Smooth muscle cell (in vitro differentiated cells): Measurements from ENCODE around the gene IL1A. TPM values are rescaled to one million over a fixed set of nuclear protein-coding genes. Genes with fewer than 3 reads are reported as not detected.
A peak's percentile ranks its signal among the peaks of the same experiment; 100 is the strongest.
"Not testable (repeated sequence)": the region's sequence is repeated elsewhere in the genome, so short reads cannot be mapped to it uniquely, and the experiment has no call there.

Experiments
- DNase-seq: peaks from one replicate; lab custom pipeline; 2025; ENCODE audit not compliant: unreplicated experiment; lab: John Stamatoyannopoulos, UW
- H2AFZ ChIP-seq: fragments of 200-600 bp; sonication (generic); 2 replicates; pipeline ENCODE4 v1.6.0; 2016; ENCODE audit warnings: antibody characterized with exemption, low read depth, mild to moderate bottlenecking
- H3F3A ChIP-seq: fragments of 200-600 bp; sonication (generic); 2 replicates; pipeline ENCODE4 v1.6.0; 2017; ENCODE audit warnings: antibody characterized with exemption, low read depth
- H3K27ac ChIP-seq: fragments of 200-600 bp; sonication (generic); 2 replicates; pipeline ENCODE4 v1.5.1; 2016; ENCODE audit warnings: low read depth, mild to moderate bottlenecking
- H3K27me3 ChIP-seq: fragments of 200-600 bp; sonication (generic); 2 replicates; pipeline ENCODE4 v1.6.1; 2016; ENCODE audit warnings: low read depth, mild to moderate bottlenecking
- H3K36me3 ChIP-seq: fragments of 200-600 bp; sonication (generic); 2 replicates; pipeline ENCODE4 v1.5.1; 2016; ENCODE audit warnings: low read depth
- H3K4me1 ChIP-seq: fragments of 200-600 bp; sonication (generic); 2 replicates; pipeline ENCODE4 v1.5.1; 2016; ENCODE audit warnings: low read depth
- H3K4me2 ChIP-seq: fragments of 200-600 bp; sonication (generic); 2 replicates; pipeline ENCODE4 v1.6.0; 2016; ENCODE audit warnings: mild to moderate bottlenecking
- H3K4me3 ChIP-seq: fragments of 200-600 bp; sonication (generic); 2 replicates; pipeline ENCODE4 v1.5.1; 2016; ENCODE audit warnings: mild to moderate bottlenecking
- H3K79me2 ChIP-seq: fragments of 200-600 bp; sonication (generic); 2 replicates; pipeline ENCODE4 v1.6.0; 2016; ENCODE audit warnings: low read depth, mild to moderate bottlenecking
- H3K9ac ChIP-seq: fragments of 200-600 bp; sonication (generic); 2 replicates; pipeline ENCODE4 v1.6.0; 2016; ENCODE audit warnings: low read depth
- H3K9me3 ChIP-seq: fragments of 200-600 bp; sonication (generic); replicated peaks from 2 replicates; pipeline ENCODE4 v1.5.1; 2016; ENCODE audit warnings: low read depth
- H4K20me1 ChIP-seq: fragments of 200-600 bp; sonication (generic); 2 replicates; pipeline ENCODE4 v1.6.0; 2016; ENCODE audit warnings: low read depth
- WGBS: methylation state at CpG from one replicate; pipeline ENCODE4 v1.1.7; 2016; ENCODE audit warnings: low lambda C conversion rate; 5-methylcytosine and 5-hydroxymethylcytosine counted together
- polyA plus RNA-seq: library from polyadenylated mRNA; unstranded; fragments of >200 nt; fragmentation: Nextera tagmentation; extraction: Ambion mirVana; gene quantifications from 2 replicates; pipeline ENCODE4 v1.2.1, GENCODE V29; 2016
- total RNA-seq: library from RNA; depleted of rRNA; stranded (reverse); fragments of >200 nt; gene quantifications from 2 replicates; pipeline ENCODE4 v1.2.3, GENCODE V29; 2014
- TF ChIP-seq, protein P1 (sequence below): fragments of 200-600 bp; sonication (generic); IDR thresholded peaks from 2 replicates; pipeline ENCODE4 v1.5.1; 2017; ENCODE audit warnings: borderline replicate concordance, mild to moderate bottlenecking, antibody characterized with exemption; ENCODE audit not compliant: insufficient read depth, poor library complexity, severe bottlenecking

The IL1A gene, protein sequence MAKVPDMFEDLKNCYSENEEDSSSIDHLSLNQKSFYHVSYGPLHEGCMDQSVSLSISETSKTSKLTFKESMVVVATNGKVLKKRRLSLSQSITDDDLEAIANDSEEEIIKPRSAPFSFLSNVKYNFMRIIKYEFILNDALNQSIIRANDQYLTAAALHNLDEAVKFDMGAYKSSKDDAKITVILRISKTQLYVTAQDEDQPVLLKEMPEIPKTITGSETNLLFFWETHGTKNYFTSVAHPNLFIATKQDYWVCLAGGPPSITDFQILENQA
- 3.4 and 6.4 TPM in 2 replicates for total RNA-seq
- 1.4 and 5.1 TPM in 2 replicates for polyA plus RNA-seq

DNA sequence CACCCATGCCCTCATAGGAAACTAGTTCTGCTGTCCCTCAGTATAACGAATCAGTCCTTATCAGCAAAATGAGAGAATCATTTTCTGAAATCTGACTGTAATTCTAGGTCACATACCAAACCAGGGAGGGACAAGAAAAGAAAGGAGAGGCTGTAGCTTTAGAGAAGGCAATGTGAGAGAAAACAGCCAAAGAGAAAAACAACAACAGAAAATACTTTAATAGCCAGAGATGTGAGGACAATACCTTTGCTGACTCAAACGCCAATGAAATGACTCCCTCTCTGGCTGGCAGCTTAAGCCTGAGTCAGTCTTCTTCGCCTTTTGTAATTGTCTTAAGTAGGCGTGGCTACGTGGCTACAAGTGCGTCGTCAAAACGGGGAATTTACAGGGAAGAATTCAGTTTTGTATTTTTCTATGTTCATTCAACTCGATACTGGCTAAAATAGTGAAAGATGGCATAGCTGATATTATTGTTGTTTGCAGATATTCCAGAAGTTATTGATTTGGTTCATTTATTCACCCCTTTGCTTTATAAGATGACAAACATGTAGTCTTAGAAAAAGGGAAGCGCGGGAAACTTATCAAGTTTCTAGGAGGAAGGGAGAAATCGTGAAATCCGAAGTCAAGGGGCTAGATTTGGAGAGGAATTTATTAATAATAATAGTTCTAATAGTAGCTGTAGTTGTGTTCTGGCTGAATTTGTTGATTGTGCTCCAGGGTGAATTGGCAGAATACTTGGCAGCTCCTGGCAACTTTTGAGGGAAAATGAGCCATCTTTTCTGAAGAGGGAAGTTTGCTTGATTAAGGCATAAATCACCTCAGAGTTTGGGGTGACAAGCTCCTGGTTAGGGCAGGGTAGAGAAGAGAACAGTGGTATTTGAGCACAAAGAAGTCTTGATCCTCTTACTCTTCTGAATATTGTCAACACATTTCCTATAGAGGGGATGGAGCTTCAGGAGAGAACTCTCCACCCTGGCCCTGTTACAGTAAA lies at the start of gene IL1A:
IL1A (minus strand) TSS at position 295 of the 991 bp plus-strand sequence. CDS start 723 bp downstream, outside the sequence.
- Histone ChIP-seq H3K4me2 (peak within 1 kb of the TSS; percentile 80), H3K27me3 (no peaks in the 10 kb centered on the region), H3K9me3 (no peaks in the 10 kb centered on the region), H3K36me3 (no peaks in the 10 kb centered on the region), H3K4me1 (peaks cover 18% of the 10 kb centered on the region), H3F3A (no peaks in the 10 kb centered on the region), H3K4me3 (peak within 1 kb of the TSS; percentile 34), H3K9ac (no peak within 1 kb of the TSS), H2AFZ (peak within 1 kb of the TSS; percentile 62), H3K79me2 (no peaks in the 10 kb centered on the region), H3K27ac (peak within 1 kb of the TSS; percentile 60), H4K20me1 (no peaks in the 10 kb centered on the region)
- DNase-seq: no peak
- TF ChIP-seq, protein P1, sequence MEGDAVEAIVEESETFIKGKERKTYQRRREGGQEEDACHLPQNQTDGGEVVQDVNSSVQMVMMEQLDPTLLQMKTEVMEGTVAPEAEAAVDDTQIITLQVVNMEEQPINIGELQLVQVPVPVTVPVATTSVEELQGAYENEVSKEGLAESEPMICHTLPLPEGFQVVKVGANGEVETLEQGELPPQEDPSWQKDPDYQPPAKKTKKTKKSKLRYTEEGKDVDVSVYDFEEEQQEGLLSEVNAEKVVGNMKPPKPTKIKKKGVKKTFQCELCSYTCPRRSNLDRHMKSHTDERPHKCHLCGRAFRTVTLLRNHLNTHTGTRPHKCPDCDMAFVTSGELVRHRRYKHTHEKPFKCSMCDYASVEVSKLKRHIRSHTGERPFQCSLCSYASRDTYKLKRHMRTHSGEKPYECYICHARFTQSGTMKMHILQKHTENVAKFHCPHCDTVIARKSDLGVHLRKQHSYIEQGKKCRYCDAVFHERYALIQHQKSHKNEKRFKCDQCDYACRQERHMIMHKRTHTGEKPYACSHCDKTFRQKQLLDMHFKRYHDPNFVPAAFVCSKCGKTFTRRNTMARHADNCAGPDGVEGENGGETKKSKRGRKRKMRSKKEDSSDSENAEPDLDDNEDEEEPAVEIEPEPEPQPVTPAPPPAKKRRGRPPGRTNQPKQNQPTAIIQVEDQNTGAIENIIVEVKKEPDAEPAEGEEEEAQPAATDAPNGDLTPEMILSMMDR: no peak
- whole genome bisulfite sequencing: 29% methylated on average over 13 of the region's 13 CpGs

DNA sequence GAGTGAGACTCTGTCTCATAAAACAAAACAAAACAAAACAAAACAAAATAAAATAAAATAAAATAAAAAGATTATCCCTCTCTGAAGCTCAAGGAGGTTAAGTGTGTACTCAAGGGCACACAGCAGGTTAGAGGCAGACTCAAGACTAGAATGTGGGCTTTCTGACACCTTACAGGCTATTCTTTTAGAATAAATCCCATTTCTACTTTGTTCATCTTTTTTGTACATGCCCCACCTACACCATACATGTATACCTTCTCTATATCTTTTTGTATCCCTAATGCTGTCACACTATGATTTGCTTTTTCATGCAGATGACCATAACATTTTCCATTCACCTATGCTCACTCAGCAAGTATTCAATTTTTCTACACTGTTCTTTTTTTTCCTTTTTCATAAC lies 49.7 kb upstream of the IL1A start:
- TF ChIP-seq, protein P1: no peak
- no peak overlapping the region for H3K4me2 ChIP-seq
- no peaks in the 10 kb centered on the region for H3F3A ChIP-seq
- H2AFZ ChIP-seq: no peak overlapping the region
- no peaks in the 10 kb centered on the region for H4K20me1 ChIP-seq
- H3K27ac ChIP-seq: no peak overlapping the region
- no peak overlapping the region for H3K4me3 ChIP-seq
- H3K36me3 ChIP-seq: no peaks in the 10 kb centered on the region
- H3K9ac ChIP-seq: no peak overlapping the region
- no peaks in the 10 kb centered on the region for H3K9me3 ChIP-seq
- DNase-seq: no peak
- H3K27me3 ChIP-seq: no peaks in the 10 kb centered on the region
- H3K79me2 ChIP-seq: no peaks in the 10 kb centered on the region
- H3K4me1 ChIP-seq: no peaks in the 10 kb centered on the region

DNA sequence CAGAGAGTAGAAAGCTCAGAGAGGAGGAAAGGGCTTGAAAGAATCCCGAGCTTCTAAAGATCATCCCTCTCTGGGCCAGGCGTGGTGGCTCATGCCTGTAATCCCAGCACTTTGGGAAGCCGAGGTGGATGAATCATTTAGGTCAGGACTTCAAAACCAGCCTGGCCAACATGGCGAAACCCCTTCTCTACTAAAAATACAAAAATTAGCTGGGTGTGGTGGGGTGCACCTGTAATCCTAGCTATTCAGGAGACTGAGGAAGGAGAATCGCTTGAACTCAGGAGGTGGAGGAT lies 49.3 kb upstream of the IL1A start:
- H4K20me1 ChIP-seq, H3K9ac ChIP-seq, H3K36me3 ChIP-seq, H3K27me3 ChIP-seq, H3K9me3 ChIP-seq, H3F3A ChIP-seq, H3K79me2 ChIP-seq, DNase-seq, H3K4me2 ChIP-seq, H3K4me1 ChIP-seq, H3K4me3 ChIP-seq, H3K27ac ChIP-seq, H2AFZ ChIP-seq: not testable (repeated sequence)
- WGBS: 77% methylated on average over 5 of the region's 5 CpGs

DNA sequence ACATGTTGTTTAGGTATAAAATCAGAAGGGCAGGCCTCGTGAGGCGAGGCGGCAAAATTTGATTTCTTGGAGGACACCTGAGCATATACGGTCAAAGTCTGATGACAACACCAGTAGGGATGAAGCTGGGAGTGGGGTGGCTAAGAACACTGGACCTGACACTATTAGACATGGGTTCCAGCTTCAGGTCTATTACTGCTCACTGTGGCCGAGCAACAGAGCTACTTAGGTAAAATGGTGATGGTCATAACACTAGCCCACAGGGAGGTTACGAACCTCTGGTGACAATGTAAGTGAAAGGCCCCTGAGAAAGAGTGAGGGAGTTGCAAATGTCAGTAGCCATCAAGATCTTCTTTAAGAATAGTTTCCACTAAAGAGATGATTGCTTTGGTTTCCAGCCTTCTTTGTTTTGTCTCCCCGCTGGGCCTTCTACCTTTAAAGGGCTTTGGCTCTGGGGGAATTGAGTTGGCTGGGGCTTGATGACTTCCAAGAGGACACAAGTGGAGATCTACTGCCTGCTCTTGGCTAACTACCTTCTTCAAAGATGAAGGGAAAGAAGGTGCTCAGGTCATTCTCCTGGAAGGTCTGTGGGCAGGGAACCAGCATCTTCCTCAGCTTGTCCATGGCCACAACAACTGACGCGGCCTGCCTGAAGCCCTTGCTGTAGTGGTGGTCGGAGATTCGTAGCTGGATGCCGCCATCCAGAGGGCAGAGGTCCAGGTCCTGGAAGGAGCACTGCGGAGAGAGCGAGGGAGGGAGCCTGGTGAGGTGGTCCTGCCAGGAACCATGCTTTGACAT lies 48.7 kb upstream of the IL1A start:
- no peaks in the 10 kb centered on the region for H3K79me2 ChIP-seq
- no peak for DNase-seq
- no peaks in the 10 kb centered on the region for H3K27me3 ChIP-seq
- no peaks in the 10 kb centered on the region for H3K9me3 ChIP-seq
- no peak overlapping the region for H3K4me2 ChIP-seq
- H3K4me1 ChIP-seq: no peaks in the 10 kb centered on the region
- H3K36me3 ChIP-seq: no peaks in the 10 kb centered on the region
- H3K27ac ChIP-seq: no peak overlapping the region
- 91% methylated on average over 14 of the region's 14 CpGs for WGBS
- no peak overlapping the region for H2AFZ ChIP-seq
- TF ChIP-seq, protein P1: no peak
- no peak overlapping the region for H3K9ac ChIP-seq
- no peak overlapping the region for H3K4me3 ChIP-seq
- no peaks in the 10 kb centered on the region for H3F3A ChIP-seq
- no peaks in the 10 kb centered on the region for H4K20me1 ChIP-seq
